Measurements from ENCODE around the gene RNF157.

DNA sequence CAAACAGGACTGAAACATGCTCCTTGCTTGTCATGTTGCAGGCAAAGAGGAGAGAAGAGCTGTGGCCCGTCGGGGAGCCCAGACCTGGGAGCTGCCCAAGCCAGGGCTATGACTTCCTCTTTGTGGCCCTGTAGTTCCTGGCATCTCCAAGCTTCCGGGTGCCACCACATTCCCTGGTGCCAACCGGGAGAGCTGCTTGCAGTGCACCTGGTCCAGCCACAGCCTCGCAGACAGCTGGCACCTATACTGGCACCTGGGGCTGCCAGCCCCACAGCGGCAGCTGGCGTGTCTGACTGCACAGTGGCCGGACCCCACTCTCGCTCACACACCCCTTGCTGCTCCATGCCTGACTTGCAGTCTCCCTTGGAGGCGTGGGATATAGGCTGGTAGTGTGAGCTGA is 62.2 kb downstream of the RNF157 start:
- TF ChIP-seq CTCF (IDR thresholded peaks at IDR 0.05 in 4 of 5, conservative IDR thresholded peaks at IDR 0.05 in 1 of 5) (no peak), POLR2A (IDR thresholded peaks at IDR 0.05) (no peak)

All from gastrocnemius medialis (tissue), 4 donors.